Endodermal cell (in vitro differentiated cells): ENCODE data around the gene PLPP3. TPM values are rescaled to one million over a fixed set of nuclear protein-coding genes. Genes with fewer than 3 reads are reported as not detected.
"Not testable (repeated sequence)": the region's sequence is repeated elsewhere in the genome, so short reads cannot be mapped to it uniquely, and the experiment has no call there.

Source experiments
- DNase-seq: peaks from one replicate; pipeline ENCODE4 v3.0.0-alpha.2; 2017
- H3K27ac ChIP-seq: 2 replicates; pipeline ENCODE4 v1.5.1; 2013; ENCODE audit warnings: mild to moderate bottlenecking, low read depth, low read length, moderate library complexity
- H3K27me3 ChIP-seq: 2 replicates; pipeline ENCODE4 v1.6.1; 2013; ENCODE audit warnings: mild to moderate bottlenecking, low read length, moderate library complexity; ENCODE audit not compliant: insufficient read depth, control insufficient read depth, poor library complexity, severe bottlenecking
- H3K36me3 ChIP-seq: 2 replicates; pipeline ENCODE4 v1.7.0; 2013; ENCODE audit warnings: mild to moderate bottlenecking, low read length, moderate library complexity; ENCODE audit not compliant: control insufficient read depth, insufficient read depth
- H3K4me1 ChIP-seq: one replicate; pipeline ENCODE4 v1.7.0; 2013; ENCODE audit warnings: low read length; ENCODE audit not compliant: control insufficient read depth, insufficient read depth
- H3K4me3 ChIP-seq: 2 replicates; pipeline ENCODE4 v1.5.1; 2013; ENCODE audit warnings: mild to moderate bottlenecking, low read length, moderate library complexity
- H3K9ac ChIP-seq: 2 replicates; pipeline ENCODE4 v1.6.1; 2013; ENCODE audit warnings: mild to moderate bottlenecking, low read length, moderate library complexity; ENCODE audit not compliant: poor library complexity, severe bottlenecking; ENCODE audit errors: extremely low read depth
- H3K9me3 ChIP-seq: 2 replicates; pipeline ENCODE4 v1.6.1; 2013; ENCODE audit warnings: mild to moderate bottlenecking, low read length, moderate library complexity; ENCODE audit not compliant: control insufficient read depth
- H3K27ac Mint-ChIP-seq: 2 replicates; pipeline ENCODE4 v1.8.0; 2020; ENCODE audit warnings: mixed read lengths
- H3K27me3 Mint-ChIP-seq: 2 replicates; pipeline ENCODE4 v1.8.0; 2021; ENCODE audit warnings: mild to moderate bottlenecking, mixed read lengths; ENCODE audit not compliant: insufficient read depth
- H3K36me3 Mint-ChIP-seq: 2 replicates; pipeline ENCODE4 v1.8.0; 2020; ENCODE audit warnings: low read depth, mixed read lengths
- H3K4me1 Mint-ChIP-seq: 2 replicates; pipeline ENCODE4 v1.8.0; 2020; ENCODE audit warnings: mixed read lengths
- H3K4me3 Mint-ChIP-seq: 2 replicates; pipeline ENCODE4 v1.8.0; 2020; ENCODE audit warnings: mild to moderate bottlenecking, moderate library complexity, mixed read lengths
- H3K9me3 Mint-ChIP-seq: 2 replicates; pipeline ENCODE4 v1.8.0; 2020; ENCODE audit warnings: mild to moderate bottlenecking, mixed read lengths
- CTCF ChIP-seq: fragments of 200-600 bp; sonication (generic); conservative IDR thresholded peaks from 2 replicates; pipeline ENCODE4 v1.5.0; 2021; ENCODE audit warnings: antibody characterized with exemption, mild to moderate bottlenecking
- WGBS, 2 experiments: methylation state at CpG; one replicate each; pipeline versions ENCODE4 v1.1.5 to v1.1.7; 2013; ENCODE audit warnings: missing lambda C conversion rate in 2 of 2, mixed read lengths in 1 of 2; ENCODE audit not compliant: insufficient coverage in 1 of 2, insufficient read length in 1 of 2; 5-methylcytosine and 5-hydroxymethylcytosine counted together
- total RNA-seq, 2 donors: library from RNA; stranded (reverse); fragmentation: NEBNext Ultra II Directional in 1 of 2; extraction: Animal tissue kit (Norgen Biotek cat#: 25700) in 1 of 2; gene quantifications; 2 replicates in 1 of 2; 3 replicates in 1 of 2; pipeline ENCODE4 v1.2.1, GENCODE V29; 2021

Gene PLPP3
- total RNA-seq, 2 donors from 2014 or later = 39.2 to 55.2 TPM

GRCh38 chr1:56626546-56626945, 47.2 kb upstream of the PLPP3 start:
- Histone ChIP-seq H3K9ac (no peak overlapping the region), H3K4me3 (no peak overlapping the region), H3K4me1 (no peaks in the 10 kb centered on the region), H3K9me3 (no peaks in the 10 kb centered on the region), H3K27me3 (no peaks in the 10 kb centered on the region), H3K36me3 (no peaks in the 10 kb centered on the region), H3K27ac (no peak overlapping the region)
- H3K36me3 Mint-ChIP-seq = no peaks in the 10 kb centered on the region
- no peak overlapping the region for H3K4me3 Mint-ChIP-seq
- H3K27me3 Mint-ChIP-seq = no peaks in the 10 kb centered on the region
- peaks cover 8% of the 10 kb centered on the region for H3K4me1 Mint-ChIP-seq
- no peak overlapping the region for H3K27ac Mint-ChIP-seq
- peaks cover 11% of the 10 kb centered on the region for H3K9me3 Mint-ChIP-seq
- no peak for TF ChIP-seq CTCF
- no peak for DNase-seq

- Mint-ChIP-seq H3K36me3 (no peaks in the 10 kb centered on the region), H3K27ac (no peak overlapping the region), H3K4me3 (no peak overlapping the region), H3K4me1 (peaks cover 8% of the 10 kb centered on the region), H3K27me3 (no peaks in the 10 kb centered on the region), H3K9me3 (peaks cover 11% of the 10 kb centered on the region)
- no peak for TF ChIP-seq CTCF
- Histone ChIP-seq H3K9me3 (no peaks in the 10 kb centered on the region), H3K27me3 (no peaks in the 10 kb centered on the region), H3K4me1 (no peaks in the 10 kb centered on the region), H3K4me3 (no peak overlapping the region), H3K9ac (no peak overlapping the region), H3K36me3 (no peaks in the 10 kb centered on the region), H3K27ac (no peak overlapping the region)
- WGBS, 2 experiments = 81 to 100% methylated on average over 1 to 5 of the region's 5 CpGs
- no peak for DNase-seq
Observed at GRCh38 chr1:56625819-56626440, 46.6 kb upstream of the PLPP3 start.

- Histone ChIP-seq H3K27ac (no peak overlapping the region), H3K36me3 (no peaks in the 10 kb centered on the region), H3K9me3 (no peaks in the 10 kb centered on the region), H3K9ac (no peak overlapping the region), H3K4me3 (no peak overlapping the region), H3K27me3 (no peaks in the 10 kb centered on the region), H3K4me1 (no peaks in the 10 kb centered on the region)
- no peaks in the 10 kb centered on the region for H3K4me1 Mint-ChIP-seq
- no peak overlapping the region for H3K27ac Mint-ChIP-seq
- DNase-seq = no peak
- H3K27me3 Mint-ChIP-seq = no peaks in the 10 kb centered on the region
- no peak for TF ChIP-seq CTCF
- 83 to 85% methylated on average over 2 of the region's 2 CpGs for WGBS, 2 experiments
- no peaks in the 10 kb centered on the region for H3K36me3 Mint-ChIP-seq
- H3K4me3 Mint-ChIP-seq = no peak overlapping the region
- peaks cover 16% of the 10 kb centered on the region for H3K9me3 Mint-ChIP-seq
Observed at GRCh38 chr1:56617141-56617540, 37.8 kb upstream of the PLPP3 start.

- H3K27me3 ChIP-seq, H3K27me3 Mint-ChIP-seq, H3K4me3 ChIP-seq, H3K9ac ChIP-seq, H3K9me3 ChIP-seq, DNase-seq, H3K4me1 ChIP-seq, H3K27ac ChIP-seq, H3K36me3 ChIP-seq, H3K36me3 Mint-ChIP-seq, H3K27ac Mint-ChIP-seq, H3K4me3 Mint-ChIP-seq, H3K4me1 Mint-ChIP-seq: not testable (repeated sequence)
- 97% methylated on average over 6 of the region's 6 CpGs; no CpG with 5 or more reads in 1 of the 2 experiments for WGBS, 2 experiments
- peaks cover 42% of the 10 kb centered on the region for H3K9me3 Mint-ChIP-seq
Observed at GRCh38 chr1:56610770-56611169, 31.4 kb upstream of the PLPP3 start.

GRCh38 chr1:56610097-56610496, 30.7 kb upstream of the PLPP3 start:
- H3K4me3 Mint-ChIP-seq, H3K27ac Mint-ChIP-seq, H3K27me3 Mint-ChIP-seq, DNase-seq, H3K27ac ChIP-seq, H3K9me3 ChIP-seq, H3K4me1 Mint-ChIP-seq, H3K27me3 ChIP-seq, H3K36me3 ChIP-seq, H3K4me1 ChIP-seq, H3K36me3 Mint-ChIP-seq, H3K9ac ChIP-seq, H3K4me3 ChIP-seq: not testable (repeated sequence)
- 81 to 100% methylated on average over 2 of the region's 2 CpGs for WGBS, 2 experiments
- peaks cover 42% of the 10 kb centered on the region for H3K9me3 Mint-ChIP-seq
